Esophagus squamous epithelium (tissue), 4 donors: Measurements from ENCODE around the gene MYT1.

Experiments
- CTCF ChIP-seq, 6 experiments: fragments of 450-650 bp in 4 of 6; fragments of 200-600 bp in 2 of 6; sonication (generic) in 2 of 6; IDR thresholded peaks; one replicate each; pipeline ENCODE4 v1.5.1; 2016 to 2019; ENCODE audit warnings: antibody characterized with exemption in 6 of 6, mild to moderate bottlenecking in 4 of 6, moderate library complexity in 4 of 6
- POLR2A ChIP-seq, 4 donors: fragments of 450-650 bp; IDR thresholded peaks; one replicate each; pipeline ENCODE4 v1.6.1; 2017; ENCODE audit warnings: antibody characterized with exemption in 4 of 4, mild to moderate bottlenecking in 4 of 4, moderate library complexity in 3 of 4

GRCh38 chr20:64177787-64178186 lies 13.5 kb downstream of the MYT1 start:
- no peak for TF ChIP-seq CTCF (IDR thresholded peaks at IDR 0.05)
- TF ChIP-seq POLR2A (IDR thresholded peaks at IDR 0.05) = no peak
